Esophagus muscularis mucosa (tissue), 4 donors: ENCODE data around the gene NAV1. TPM values are rescaled to one million over a fixed set of nuclear protein-coding genes. Genes with fewer than 3 reads are reported as not detected.

Experiments used
- DNase-seq: peaks from one replicate; pipeline ENCODE4 v3.0.0-alpha.2; 2017; ENCODE audit errors: extremely low spot score
- H3K27ac ChIP-seq, 4 donors: fragments of 200-600 bp; sonication (generic); replicated peaks in 1 of 4; 1 replicate in 3 of 4; 2 replicates in 1 of 4; pipeline ENCODE4 v1.5.1; 2016 to 2019; ENCODE audit warnings: mild to moderate bottlenecking in 1 of 4
- H3K27me3 ChIP-seq, 4 donors: fragments of 200-600 bp; sonication (generic); one replicate each; pipeline versions ENCODE4 v1.5.1 to v1.6.0; 2016 to 2019
- H3K36me3 ChIP-seq, 4 donors: fragments of 200-600 bp; sonication (generic); one replicate each; pipeline ENCODE4 v1.5.1; 2016 to 2019
- H3K4me1 ChIP-seq, 4 donors: fragments of 200-600 bp; sonication (generic); one replicate each; pipeline ENCODE4 v1.5.1; 2016 to 2019
- H3K4me3 ChIP-seq, 4 donors: fragments of 200-600 bp; sonication (generic); 1 replicate in 2 of 4; 2 replicates in 2 of 4; pipeline ENCODE4 v1.5.1; 2016 to 2019; ENCODE audit warnings: mild to moderate bottlenecking in 4 of 4, moderate library complexity in 1 of 4
- H3K9me3 ChIP-seq, 4 donors: fragments of 200-600 bp; sonication (generic); 1 replicate in 3 of 4; 2 replicates in 1 of 4; pipeline ENCODE4 v1.5.1; 2016 to 2019
- CTCF ChIP-seq, 3 experiments: fragments of 200-600 bp in 2 of 3; fragments of 450-650 bp in 1 of 3; sonication (generic) in 2 of 3; IDR thresholded peaks; one replicate each; pipeline ENCODE4 v1.5.1; 2017 to 2019; ENCODE audit warnings: antibody characterized with exemption in 3 of 3, mild to moderate bottlenecking in 2 of 3, moderate library complexity in 1 of 3
- EP300 ChIP-seq: sonication (generic); formaldehyde crosslinking; IDR thresholded peaks from one replicate; pipeline ENCODE4 v1.6.1; 2017; ENCODE audit warnings: antibody characterized with exemption
- POLR2A ChIP-seq: fragments of 450-650 bp; IDR thresholded peaks from one replicate; pipeline ENCODE4 v1.6.1; 2017; ENCODE audit warnings: antibody characterized with exemption, moderate library complexity, mild to moderate bottlenecking, low read depth
- POLR2AphosphoS5 ChIP-seq, 2 donors: sonication (generic); formaldehyde crosslinking; IDR thresholded peaks; one replicate each; pipeline ENCODE4 v1.6.1; 2017; ENCODE audit warnings: antibody characterized with exemption in 2 of 2
- WGBS: methylation state at CpG from one replicate; pipeline ENCODE4 v1.1.5; 2018; 5-methylcytosine and 5-hydroxymethylcytosine counted together
- intact Hi-C: fragments of 100-400 bp; cut with DNase I; formaldehyde crosslinking; loops from one replicate; pipeline ENCODE4 v1.15.1; 2023
- total RNA-seq, 4 donors: library from RNA; depleted of rRNA; stranded (reverse); fragments of >200 nt; gene quantifications; one replicate each; pipeline versions ENCODE4 v1.1.0 to v1.2.1, GENCODE V29; 2016

Gene NAV1
- total RNA-seq, 4 donors from 2014 or later: 12.9 to 35.5 (median 21.9) TPM

GRCh38 chr1:201511396-201511940, 27.5 kb upstream of the NAV1 start:
- H3K36me3 ChIP-seq: peaks cover 0 to 6% (median 0%) of the 10 kb centered on the region in 4 donors
- 74% methylated on average over 6 of the region's 6 CpGs for WGBS
- H3K9me3 ChIP-seq: no peaks in the 10 kb centered on the region
- peaks cover 40 to 59% (median 51%) of the 10 kb centered on the region in 4 donors for H3K4me1 ChIP-seq
- no peak overlapping the region for H3K4me3 ChIP-seq
- intact Hi-C loops: no loop called here
- DNase-seq: no peak
- H3K27me3 ChIP-seq: no peaks in the 10 kb centered on the region
- no peak for TF ChIP-seq POLR2A
- no peak for TF ChIP-seq EP300
- TF ChIP-seq CTCF (IDR thresholded peaks at IDR 0.05): no peak
- TF ChIP-seq POLR2AphosphoS5 (IDR thresholded peaks at IDR 0.05): no peak
- peak overlapping the region; percentile 93 to 99 (median 97) for H3K27ac ChIP-seq

GRCh38 chr1:201511941-201512539, 26.9 kb upstream of the NAV1 start:
- Histone ChIP-seq H3K4me1 (peaks cover 39 to 59% (median 50%) of the 10 kb centered on the region in 4 donors), H3K27ac (peak overlapping the region; percentile 93 to 99 (median 97)), H3K36me3 (peaks cover 0 to 6% (median 0%) of the 10 kb centered on the region in 4 donors), H3K4me3 (peak overlapping the region in 2 of 4 donors; percentile 1 to 6), H3K27me3 (no peaks in the 10 kb centered on the region), H3K9me3 (no peaks in the 10 kb centered on the region)
- TF ChIP-seq POLR2AphosphoS5 (IDR thresholded peaks at IDR 0.05) (peak; percentile 46 to 79), EP300 (no peak)
- intact Hi-C loops: no loop called here
- DNase-seq: no peak
- 11% methylated on average over 6 of the region's 6 CpGs for WGBS

- H3K4me3 ChIP-seq: no peak overlapping the region
- TF ChIP-seq EP300 (no peak), CTCF (IDR thresholded peaks at IDR 0.05) (no peak), POLR2A (no peak)
- intact Hi-C loops: loop anchor here (1.0 kb wide), 2 partner anchors 31 to 65 kb away; no protein-coding TSS in a partner anchor
- H3K36me3 ChIP-seq: peaks cover 0 to 6% (median 0%) of the 10 kb centered on the region in 4 donors
- peak overlapping the region; percentile 54 to 99 (median 96) for H3K27ac ChIP-seq
- no peak for DNase-seq
- no peaks in the 10 kb centered on the region for H3K9me3 ChIP-seq
- H3K27me3 ChIP-seq: no peaks in the 10 kb centered on the region
- 90% methylated on average over 6 of the region's 6 CpGs for WGBS
- H3K4me1 ChIP-seq: peaks cover 24 to 42% (median 34%) of the 10 kb centered on the region in 4 donors
Observed at GRCh38 chr1:201513498-201514243, 25.3 kb upstream of the NAV1 start.

GRCh38 chr1:201514466-201514865, 24.5 kb upstream of the NAV1 start:
- WGBS: 94% methylated on average over 2 of the region's 2 CpGs
- H3K27me3 ChIP-seq: no peaks in the 10 kb centered on the region
- H3K36me3 ChIP-seq: peaks cover 0 to 6% (median 0%) of the 10 kb centered on the region in 4 donors
- H3K27ac ChIP-seq: no peak overlapping the region
- no peak overlapping the region for H3K4me3 ChIP-seq
- no peak for DNase-seq
- intact Hi-C loops: no loop called here
- TF ChIP-seq EP300 (no peak), CTCF (IDR thresholded peaks at IDR 0.05) (no peak), POLR2A (no peak), POLR2AphosphoS5 (IDR thresholded peaks at IDR 0.05) (no peak)
- peaks cover 24 to 34% (median 26%) of the 10 kb centered on the region in 4 donors for H3K4me1 ChIP-seq
- no peaks in the 10 kb centered on the region for H3K9me3 ChIP-seq

- no peak overlapping the region for H3K4me3 ChIP-seq
Observed at GRCh38 chr1:201515062-201515750, 23.7 kb upstream of the NAV1 start.

More at GRCh38 chr1:201515062-201515750, 23.7 kb upstream of the NAV1 start:
- no peaks in the 10 kb centered on the region for H3K27me3 ChIP-seq
- H3K27ac ChIP-seq: no peak overlapping the region
- H3K9me3 ChIP-seq: no peaks in the 10 kb centered on the region
- H3K36me3 ChIP-seq: peaks cover 0 to 6% (median 1%) of the 10 kb centered on the region in 4 donors
- no peak for DNase-seq
- 85% methylated on average over 9 of the region's 9 CpGs for WGBS
- intact Hi-C loops: no loop called here
- TF ChIP-seq POLR2AphosphoS5 (IDR thresholded peaks at IDR 0.05) (no peak), POLR2A (no peak), EP300 (no peak), CTCF (IDR thresholded peaks at IDR 0.05) (no peak)
- H3K4me1 ChIP-seq: peaks cover 22 to 30% (median 23%) of the 10 kb centered on the region in 4 donors
